Body of pancreas (tissue), 4 donors: ENCODE measurements around the gene SNAPC4. TPM values are rescaled to one million over a fixed set of nuclear protein-coding genes. Genes with fewer than 3 reads are reported as not detected.

Experiments used
- ATAC-seq: fragments of 150-250 bp; one replicate; pipeline ENCODE4 v1.9.1; 2016
- DNase-seq, 4 donors: peaks; one replicate each; pipeline ENCODE4 v3.0.0-alpha.2; 2019
- H3K27ac ChIP-seq, 4 donors: fragments of 200-600 bp; sonication (generic); 1 replicate in 3 of 4; 2 replicates in 1 of 4; pipeline versions ENCODE4 v1.5.1 to v1.6.1; 2016 to 2019; ENCODE audit warnings: mild to moderate bottlenecking in 1 of 4, mixed read lengths in 1 of 4, moderate library complexity in 1 of 4
- H3K27me3 ChIP-seq, 2 donors: fragments of 200-600 bp; sonication (generic); one replicate each; pipeline ENCODE4 v1.6.0; 2016; ENCODE audit warnings: mild to moderate bottlenecking in 1 of 2
- H3K36me3 ChIP-seq, 2 donors: fragments of 200-600 bp; sonication (generic); replicated peaks in 1 of 2; 2 replicates each; pipeline ENCODE4 v1.5.1; 2016; ENCODE audit warnings: low read depth in 2 of 2; ENCODE audit not compliant: insufficient read depth in 1 of 2
- H3K4me1 ChIP-seq: fragments of 200-600 bp; sonication (generic); one replicate; pipeline ENCODE4 v1.6.0; 2016
- H3K4me3 ChIP-seq, 2 donors: fragments of 200-600 bp; sonication (generic); 1 replicate in 1 of 2; 2 replicates in 1 of 2; pipeline ENCODE4 v1.5.1; 2016 to 2019
- H3K9me3 ChIP-seq, 3 donors: fragments of 200-600 bp; sonication (generic); 1 replicate in 2 of 3; 2 replicates in 1 of 3; pipeline ENCODE4 v1.5.1; 2016
- POLR2A ChIP-seq, 3 donors: fragments of 450-650 bp; IDR thresholded peaks; one replicate each; pipeline ENCODE4 v1.6.1; 2016; ENCODE audit warnings: antibody characterized with exemption in 3 of 3, mild to moderate bottlenecking in 2 of 3
- WGBS, 2 donors: methylation state at CpG; one replicate each; pipeline ENCODE4 v1.1.5; 2017; 5-methylcytosine and 5-hydroxymethylcytosine counted together
- intact Hi-C: fragments of 100-400 bp; cut with DNase I; formaldehyde crosslinking; loops from one replicate; pipeline ENCODE4 v1.15.1; 2023
- total RNA-seq, 2 donors: library from RNA; depleted of rRNA; stranded (reverse); fragments of >200 nt; gene quantifications; one replicate each; pipeline ENCODE4 v1.1.0, GENCODE V29; 2016
- TF ChIP-seq, protein P1 (sequence below), 7 experiments: fragments of 450-650 bp in 4 of 7; fragments of 200-600 bp in 3 of 7; sonication (generic) in 3 of 7; IDR thresholded peaks; one replicate each; pipeline ENCODE4 v1.5.1; 2016 to 2019; ENCODE audit warnings: antibody characterized with exemption in 7 of 7

Gene SNAPC4, protein sequence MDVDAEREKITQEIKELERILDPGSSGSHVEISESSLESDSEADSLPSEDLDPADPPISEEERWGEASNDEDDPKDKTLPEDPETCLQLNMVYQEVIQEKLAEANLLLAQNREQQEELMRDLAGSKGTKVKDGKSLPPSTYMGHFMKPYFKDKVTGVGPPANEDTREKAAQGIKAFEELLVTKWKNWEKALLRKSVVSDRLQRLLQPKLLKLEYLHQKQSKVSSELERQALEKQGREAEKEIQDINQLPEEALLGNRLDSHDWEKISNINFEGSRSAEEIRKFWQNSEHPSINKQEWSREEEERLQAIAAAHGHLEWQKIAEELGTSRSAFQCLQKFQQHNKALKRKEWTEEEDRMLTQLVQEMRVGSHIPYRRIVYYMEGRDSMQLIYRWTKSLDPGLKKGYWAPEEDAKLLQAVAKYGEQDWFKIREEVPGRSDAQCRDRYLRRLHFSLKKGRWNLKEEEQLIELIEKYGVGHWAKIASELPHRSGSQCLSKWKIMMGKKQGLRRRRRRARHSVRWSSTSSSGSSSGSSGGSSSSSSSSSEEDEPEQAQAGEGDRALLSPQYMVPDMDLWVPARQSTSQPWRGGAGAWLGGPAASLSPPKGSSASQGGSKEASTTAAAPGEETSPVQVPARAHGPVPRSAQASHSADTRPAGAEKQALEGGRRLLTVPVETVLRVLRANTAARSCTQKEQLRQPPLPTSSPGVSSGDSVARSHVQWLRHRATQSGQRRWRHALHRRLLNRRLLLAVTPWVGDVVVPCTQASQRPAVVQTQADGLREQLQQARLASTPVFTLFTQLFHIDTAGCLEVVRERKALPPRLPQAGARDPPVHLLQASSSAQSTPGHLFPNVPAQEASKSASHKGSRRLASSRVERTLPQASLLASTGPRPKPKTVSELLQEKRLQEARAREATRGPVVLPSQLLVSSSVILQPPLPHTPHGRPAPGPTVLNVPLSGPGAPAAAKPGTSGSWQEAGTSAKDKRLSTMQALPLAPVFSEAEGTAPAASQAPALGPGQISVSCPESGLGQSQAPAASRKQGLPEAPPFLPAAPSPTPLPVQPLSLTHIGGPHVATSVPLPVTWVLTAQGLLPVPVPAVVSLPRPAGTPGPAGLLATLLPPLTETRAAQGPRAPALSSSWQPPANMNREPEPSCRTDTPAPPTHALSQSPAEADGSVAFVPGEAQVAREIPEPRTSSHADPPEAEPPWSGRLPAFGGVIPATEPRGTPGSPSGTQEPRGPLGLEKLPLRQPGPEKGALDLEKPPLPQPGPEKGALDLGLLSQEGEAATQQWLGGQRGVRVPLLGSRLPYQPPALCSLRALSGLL (N-terminal part only)
- total RNA-seq, result 10 to 100 TPM in 1 of 2 donors, 1 to 10 TPM in 1; 8.8 to 19.1 TPM

DNA sequence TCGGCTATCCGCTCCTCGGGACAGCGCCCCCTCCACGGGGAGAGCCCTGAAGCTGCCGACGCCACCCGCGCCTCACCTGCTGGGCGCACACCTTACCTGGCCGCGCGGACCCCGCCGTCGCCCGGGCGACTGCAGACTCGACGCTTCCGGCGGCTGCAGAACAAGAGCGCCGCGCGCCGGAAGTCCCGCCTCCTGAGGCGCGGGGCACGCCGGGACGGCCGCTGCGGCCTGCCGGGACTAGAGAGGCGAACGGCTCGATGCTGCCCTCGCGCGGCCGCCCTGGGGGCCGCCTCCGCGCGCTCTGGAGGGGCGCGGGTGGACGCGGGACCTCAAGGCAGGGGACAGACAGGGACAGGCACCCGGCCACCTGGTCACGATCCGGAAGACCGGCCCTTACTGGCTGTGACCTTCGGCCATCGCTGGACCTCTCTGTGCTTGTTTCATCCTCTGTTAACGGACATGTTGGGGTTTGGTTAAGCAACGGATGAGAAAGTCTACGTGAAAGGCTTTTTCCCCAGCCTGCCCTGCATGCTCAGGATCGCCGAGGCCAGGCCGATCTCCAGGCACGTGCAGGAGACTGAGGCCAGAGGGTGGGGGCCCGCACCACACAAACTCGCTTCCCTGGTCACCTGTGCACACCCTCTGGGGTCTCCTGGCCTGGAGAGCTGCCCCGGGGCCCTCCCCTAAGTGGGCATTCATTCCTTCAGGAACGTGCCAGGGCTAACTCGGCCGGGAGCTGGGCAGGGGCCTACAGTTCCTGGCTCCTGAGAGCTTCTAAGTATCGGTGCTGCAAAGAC is at the start of gene SNAPC4:
Gene SNAPC4, minus strand, starts transcription at position 133 of the 797 bp plus-strand sequence. CDS start 1,742 bp downstream, outside the sequence.
- Histone ChIP-seq H3K4me3 (peak within 1 kb of the TSS; percentile 63 to 98), H3K9me3 (no peaks in the 10 kb centered on the region), H3K27ac (peak within 1 kb of the TSS in 3 of 4 donors; percentile 45 to 68 (median 46)), H3K36me3 (peaks cover 0 to 15% of the 10 kb centered on the region in 2 donors), H3K27me3 (no peaks in the 10 kb centered on the region), H3K4me1 (peaks cover 26% of the 10 kb centered on the region)
- intact Hi-C loops, result loop anchor here (5.0 kb wide), 2 partner anchors 63 to 83 kb away; no protein-coding TSS in a partner anchor
- peak; percentile 86 to 89 (median 88) for DNase-seq
- WGBS, 2 donors, result 5 to 80% methylated on average over 1 to 46 of the region's 71 CpGs
- TF ChIP-seq, protein P1, sequence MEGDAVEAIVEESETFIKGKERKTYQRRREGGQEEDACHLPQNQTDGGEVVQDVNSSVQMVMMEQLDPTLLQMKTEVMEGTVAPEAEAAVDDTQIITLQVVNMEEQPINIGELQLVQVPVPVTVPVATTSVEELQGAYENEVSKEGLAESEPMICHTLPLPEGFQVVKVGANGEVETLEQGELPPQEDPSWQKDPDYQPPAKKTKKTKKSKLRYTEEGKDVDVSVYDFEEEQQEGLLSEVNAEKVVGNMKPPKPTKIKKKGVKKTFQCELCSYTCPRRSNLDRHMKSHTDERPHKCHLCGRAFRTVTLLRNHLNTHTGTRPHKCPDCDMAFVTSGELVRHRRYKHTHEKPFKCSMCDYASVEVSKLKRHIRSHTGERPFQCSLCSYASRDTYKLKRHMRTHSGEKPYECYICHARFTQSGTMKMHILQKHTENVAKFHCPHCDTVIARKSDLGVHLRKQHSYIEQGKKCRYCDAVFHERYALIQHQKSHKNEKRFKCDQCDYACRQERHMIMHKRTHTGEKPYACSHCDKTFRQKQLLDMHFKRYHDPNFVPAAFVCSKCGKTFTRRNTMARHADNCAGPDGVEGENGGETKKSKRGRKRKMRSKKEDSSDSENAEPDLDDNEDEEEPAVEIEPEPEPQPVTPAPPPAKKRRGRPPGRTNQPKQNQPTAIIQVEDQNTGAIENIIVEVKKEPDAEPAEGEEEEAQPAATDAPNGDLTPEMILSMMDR (IDR thresholded peaks at IDR 0.05), result peak; percentile 74 to 98 (median 97)
- TF ChIP-seq POLR2A (IDR thresholded peaks at IDR 0.05), result peak; percentile 61 to 72 (median 68)
- ATAC-seq, result peak; percentile 95

DNA sequence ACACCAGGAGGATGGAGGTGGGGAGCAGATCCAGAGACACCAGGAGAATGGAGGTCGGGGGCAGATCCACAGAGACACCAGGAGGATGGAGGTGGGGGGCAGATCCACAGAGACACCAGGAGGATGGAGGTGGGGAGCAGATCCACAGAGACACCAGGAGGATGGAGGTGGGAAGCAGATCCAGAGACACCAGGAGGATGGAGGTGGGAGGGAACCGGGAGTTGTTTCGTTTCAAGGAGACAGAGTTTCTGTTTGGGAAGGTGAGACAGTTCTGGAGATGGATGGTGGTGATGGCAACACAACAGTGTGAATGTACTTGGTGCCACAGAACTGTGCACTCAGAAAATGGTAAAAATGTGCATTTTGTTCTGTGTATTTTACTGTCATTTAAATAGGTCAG is 48.7 kb upstream of the SNAPC4 start:
- ATAC-seq (no peak), DNase-seq (no peak)
- H3K27me3 ChIP-seq, result no peaks in the 10 kb centered on the region
- no peaks in the 10 kb centered on the region for H3K9me3 ChIP-seq
- no peaks in the 10 kb centered on the region for H3K4me1 ChIP-seq
- intact Hi-C loops, result no loop called here
- no peak overlapping the region for H3K4me3 ChIP-seq
- TF ChIP-seq, protein P1 (IDR thresholded peaks at IDR 0.05), result no peak
- no peak for TF ChIP-seq POLR2A (IDR thresholded peaks at IDR 0.05)
- no peak overlapping the region for H3K27ac ChIP-seq
- peaks cover 14 to 52% of the 10 kb centered on the region in 2 donors for H3K36me3 ChIP-seq
- 74 to 80% methylated on average over 3 of the region's 3 CpGs for WGBS, 2 donors

DNA sequence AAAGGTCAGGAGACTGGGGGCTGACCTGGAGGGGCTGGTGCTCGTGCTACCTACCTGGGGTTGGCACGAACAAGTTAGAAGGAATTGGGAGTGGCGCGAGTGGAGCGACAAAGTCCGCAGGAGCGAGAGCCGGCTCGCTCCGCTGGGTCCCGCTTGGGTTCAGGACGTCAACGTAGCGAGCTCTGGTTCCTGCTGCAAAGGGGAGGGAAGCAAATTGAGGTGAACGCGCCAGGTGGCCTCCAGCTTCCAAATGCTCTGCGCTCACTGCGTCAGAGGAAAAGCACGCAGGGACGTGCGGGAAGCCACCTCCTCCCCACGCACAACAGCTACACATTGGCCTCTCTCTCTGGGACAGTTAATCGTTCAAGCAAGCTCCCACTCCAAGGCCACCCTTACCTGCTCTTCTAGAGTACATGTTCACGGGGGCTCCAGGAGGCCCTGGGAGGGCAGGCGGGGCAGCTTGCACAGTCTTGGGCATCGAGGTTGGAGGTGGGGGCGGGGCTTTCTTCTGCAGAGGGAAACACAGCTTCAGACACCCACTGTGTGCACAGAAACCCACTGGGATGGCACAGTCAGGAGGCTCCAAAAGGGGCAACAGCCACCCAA is 47.3 kb upstream of the SNAPC4 start:
- H3K4me3 ChIP-seq, result no peak overlapping the region
- no peaks in the 10 kb centered on the region for H3K9me3 ChIP-seq
- ATAC-seq, result no peak
- 89 to 91% methylated on average over 26 to 27 of the region's 27 CpGs for WGBS, 2 donors
- no peak for DNase-seq
- no peaks in the 10 kb centered on the region for H3K27me3 ChIP-seq
- peaks cover 14 to 52% of the 10 kb centered on the region in 2 donors for H3K36me3 ChIP-seq
- intact Hi-C loops, result no loop called here
- no peaks in the 10 kb centered on the region for H3K4me1 ChIP-seq
- TF ChIP-seq POLR2A (IDR thresholded peaks at IDR 0.05), result no peak
- TF ChIP-seq, protein P1 (IDR thresholded peaks at IDR 0.05), result no peak
- H3K27ac ChIP-seq, result no peak overlapping the region
